ENCODE measurements around the gene HEXIM2.

Gene HEXIM2

GRCh38 chr17:45145035-45145389, 16.7 kb upstream of the HEXIM2 start:
- no peak for DNase-seq (ENCODE audit: low read depth)

- DNase-seq (ENCODE audit: low read depth), result no peak
These were observed 15.5 kb upstream of the HEXIM2 start for GRCh38 chr17:45146166-45146565.

GRCh38 chr17:45146592-45146889, 15.1 kb upstream of the HEXIM2 start:
- DNase-seq (ENCODE audit: low read depth), result no peak

- DNase-seq (ENCODE audit: low read depth), result no peak
These were observed 14.6 kb upstream of the HEXIM2 start for GRCh38 chr17:45146890-45147580.

- DNase-seq (ENCODE audit: low read depth), result no peak
These were observed 14.0 kb upstream of the HEXIM2 start for GRCh38 chr17:45147581-45148182.

GRCh38 chr17:45148183-45149036, 13.3 kb upstream of the HEXIM2 start, which contains the start of gene HEXIM1:
HEXIM1 (plus strand) TSS chr17:45148475; CDS start chr17:45149191, 716 bp downstream.
- peak; percentile 97 for DNase-seq (ENCODE audit: low read depth)

GRCh38 chr17:45149037-45149668, 12.5 kb upstream of the HEXIM2 start:
- DNase-seq (ENCODE audit: low read depth), result no peak

GRCh38 chr17:45149669-45150664, 11.7 kb upstream of the HEXIM2 start:
- no peak for DNase-seq (ENCODE audit: low read depth)

- no peak for DNase-seq (ENCODE audit: low read depth)
These were observed 10.5 kb upstream of the HEXIM2 start for GRCh38 chr17:45150911-45151809.

GRCh38 chr17:45155029-45155428, 6.6 kb upstream of the HEXIM2 start:
- no peak for DNase-seq (ENCODE audit: low read depth)

GRCh38 chr17:45155483-45155882, 6.2 kb upstream of the HEXIM2 start:
- no peak for DNase-seq (ENCODE audit: low read depth)

GRCh38 chr17:45156242-45156641, 5.4 kb upstream of the HEXIM2 start:
- no peak for DNase-seq (ENCODE audit: low read depth)

- no peak for DNase-seq (ENCODE audit: low read depth)
These were observed 1.0 kb upstream of the HEXIM2 start for GRCh38 chr17:45160447-45161287.

- DNase-seq (ENCODE audit: low read depth), result no peak
These were observed 481 bp downstream of the HEXIM2 start for GRCh38 chr17:45162025-45162687.

GRCh38 chr17:45164734-45165269, 3.1 kb downstream of the HEXIM2 start:
- no peak for DNase-seq (ENCODE audit: low read depth)

GRCh38 chr17:45168991-45169752, 7.5 kb downstream of the HEXIM2 start:
- DNase-seq (ENCODE audit: low read depth), result no peak

- no peak for DNase-seq (ENCODE audit: low read depth)
These were observed 8.7 kb downstream of the HEXIM2 start for GRCh38 chr17:45170280-45170930.
